HG02571 (cell line): Measurements from ENCODE around the gene ELL.

Experiments used
- ATAC-seq: cut with Tn5 transposase; IDR thresholded peaks from one replicate; pipeline ENCODE4 v1.9.1; 2021; ENCODE audit warnings: mild to moderate bottlenecking, moderate library complexity; ENCODE audit not compliant: unreplicated experiment

Gene ELL

DNA sequence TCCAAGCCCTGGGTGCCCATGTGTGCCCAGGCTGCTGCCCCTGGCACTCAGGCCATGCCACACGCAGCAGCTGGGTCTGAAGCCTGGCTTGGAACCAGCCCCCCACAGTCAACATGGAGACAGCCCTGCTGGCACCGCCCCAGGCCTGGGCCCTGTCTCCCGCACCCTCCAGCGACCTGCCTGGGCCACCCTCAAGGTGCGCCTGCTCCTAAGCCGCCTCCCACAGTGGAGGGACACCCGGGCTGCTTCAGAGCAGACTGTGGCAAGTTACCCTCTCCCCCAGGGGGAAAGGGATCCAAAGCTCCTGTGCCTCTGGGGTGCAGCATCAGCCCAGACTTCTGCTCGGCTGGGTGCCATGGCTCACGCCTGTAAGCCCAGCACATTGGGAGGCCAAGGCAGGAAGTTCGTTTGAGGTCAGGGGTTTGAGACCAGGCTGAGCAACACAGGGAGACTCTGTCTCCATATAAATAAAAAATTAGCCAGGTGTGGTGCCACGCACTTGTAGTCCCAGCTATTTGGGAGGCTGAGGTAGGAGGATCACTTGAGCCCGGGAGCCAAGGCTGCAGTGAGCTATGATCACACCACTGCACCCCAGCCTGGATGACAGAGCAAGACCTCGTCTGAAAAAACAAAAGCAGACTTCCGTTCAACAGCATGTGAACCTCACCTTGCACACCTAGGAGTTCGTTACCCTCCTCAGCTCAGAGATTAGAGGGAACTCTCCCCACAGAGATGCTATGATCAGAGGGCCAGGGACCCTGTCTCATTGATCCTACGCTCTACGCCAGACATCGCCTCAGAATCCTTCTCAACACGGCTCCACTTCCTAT, 15.6 kb downstream of the ELL start:
- no peak for ATAC-seq

DNA sequence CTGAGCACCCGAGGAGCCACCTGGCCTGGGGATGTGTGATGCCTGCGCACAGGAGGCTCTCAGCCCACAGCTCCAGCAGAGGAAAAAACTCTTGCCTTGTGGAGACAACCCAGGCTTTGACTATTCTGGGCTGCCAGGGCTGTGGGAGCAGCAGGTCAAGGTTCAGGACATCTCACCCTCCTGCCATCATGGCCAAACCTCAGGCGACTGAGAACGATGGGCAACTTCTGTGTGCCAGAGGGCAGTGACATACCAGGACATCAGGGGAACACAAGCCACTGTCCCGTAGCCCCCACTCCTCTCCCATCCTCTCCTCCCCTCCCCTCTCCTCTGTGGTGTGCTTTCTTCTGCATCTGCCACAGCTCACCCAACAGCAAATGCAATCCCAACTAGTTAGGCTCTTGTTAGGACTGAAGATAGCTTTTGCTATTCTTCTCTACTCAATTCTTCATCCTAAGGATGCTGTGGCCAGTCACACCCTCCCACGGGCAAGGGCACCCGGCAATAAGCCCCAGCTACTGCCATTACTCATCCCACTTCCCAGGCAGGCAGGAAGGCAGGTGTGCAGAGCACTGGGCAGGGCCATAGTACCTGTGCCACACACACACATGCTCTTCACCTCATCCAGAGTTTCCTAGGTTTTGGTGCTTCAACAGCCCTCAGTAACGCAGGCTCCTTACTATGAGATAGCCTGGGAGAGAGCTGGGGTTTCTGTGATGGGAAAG, 16.8 kb downstream of the ELL start:
- no peak for ATAC-seq

DNA sequence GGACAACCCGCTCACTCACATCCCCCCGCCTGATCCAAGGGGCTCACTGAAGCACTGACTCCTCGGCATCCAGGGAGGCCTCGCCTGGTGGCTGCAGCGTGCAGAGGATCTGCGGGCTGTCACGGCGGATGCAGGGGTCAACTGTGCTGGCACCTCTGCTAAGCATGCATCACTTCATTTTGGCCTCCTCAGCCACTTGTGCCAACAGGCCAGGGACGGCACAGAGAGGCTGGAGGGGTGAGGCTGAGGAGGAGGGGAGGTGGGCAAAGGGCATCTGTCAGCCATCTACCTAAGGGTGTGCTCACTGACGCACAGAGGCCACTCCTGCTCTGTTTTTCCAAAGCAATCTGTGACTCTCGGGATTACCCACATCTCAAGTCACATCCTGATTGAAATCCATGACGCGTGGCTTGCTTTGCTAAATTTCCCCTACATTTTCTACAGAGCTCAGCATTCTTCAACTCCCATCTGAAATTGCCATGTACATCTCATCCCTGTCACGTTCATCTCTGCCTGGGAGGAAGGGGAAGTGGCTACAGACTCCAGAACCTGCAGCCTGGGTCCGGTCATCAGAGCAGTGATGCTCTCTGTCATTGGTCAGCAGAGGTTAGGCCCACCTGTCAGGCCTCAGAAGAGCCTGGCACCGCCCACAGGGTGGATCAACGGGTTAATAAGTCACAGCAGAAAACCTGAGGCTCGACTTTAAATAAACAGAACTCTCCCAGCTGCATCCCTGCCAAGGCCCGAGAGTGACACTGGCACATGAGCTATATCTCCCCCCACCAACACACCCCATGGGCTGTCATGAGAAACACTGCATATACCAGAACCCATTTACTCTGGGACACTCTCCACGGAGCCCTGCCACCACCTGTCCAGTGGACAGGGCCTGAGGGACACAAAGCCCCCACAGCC, 17.6 kb downstream of the ELL start:
- ATAC-seq: no peak

DNA sequence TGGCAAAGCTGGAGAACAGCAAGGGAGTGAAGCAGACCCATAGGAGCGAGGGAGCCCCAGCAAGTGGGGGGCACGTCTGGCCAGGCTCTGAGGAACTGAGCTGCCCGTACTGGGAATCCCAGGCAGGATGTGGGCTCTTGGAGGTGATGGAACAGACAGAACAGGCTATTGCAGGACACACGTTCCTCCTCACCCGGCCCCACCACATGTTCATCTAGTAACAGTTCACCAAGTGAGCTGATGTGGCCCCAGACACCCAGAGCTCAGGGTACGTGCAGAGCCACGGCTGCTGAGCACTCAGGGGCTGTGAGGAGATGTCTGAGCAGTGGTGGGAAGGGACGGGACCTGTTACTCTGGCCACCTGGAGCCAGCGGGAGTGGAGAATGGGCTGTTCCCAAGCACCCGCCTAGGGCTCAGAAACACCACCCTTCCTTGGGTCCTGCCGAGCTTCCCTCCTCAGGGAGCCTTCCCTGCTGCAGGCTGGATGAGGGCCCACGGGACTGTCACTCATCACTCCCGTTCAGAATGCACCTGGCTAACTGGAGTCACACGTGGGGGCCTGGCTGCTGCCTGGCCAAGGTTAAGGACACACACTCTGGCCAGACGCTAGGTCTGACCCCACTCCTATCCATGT, 18.4 kb downstream of the ELL start:
- ATAC-seq: no peak

DNA sequence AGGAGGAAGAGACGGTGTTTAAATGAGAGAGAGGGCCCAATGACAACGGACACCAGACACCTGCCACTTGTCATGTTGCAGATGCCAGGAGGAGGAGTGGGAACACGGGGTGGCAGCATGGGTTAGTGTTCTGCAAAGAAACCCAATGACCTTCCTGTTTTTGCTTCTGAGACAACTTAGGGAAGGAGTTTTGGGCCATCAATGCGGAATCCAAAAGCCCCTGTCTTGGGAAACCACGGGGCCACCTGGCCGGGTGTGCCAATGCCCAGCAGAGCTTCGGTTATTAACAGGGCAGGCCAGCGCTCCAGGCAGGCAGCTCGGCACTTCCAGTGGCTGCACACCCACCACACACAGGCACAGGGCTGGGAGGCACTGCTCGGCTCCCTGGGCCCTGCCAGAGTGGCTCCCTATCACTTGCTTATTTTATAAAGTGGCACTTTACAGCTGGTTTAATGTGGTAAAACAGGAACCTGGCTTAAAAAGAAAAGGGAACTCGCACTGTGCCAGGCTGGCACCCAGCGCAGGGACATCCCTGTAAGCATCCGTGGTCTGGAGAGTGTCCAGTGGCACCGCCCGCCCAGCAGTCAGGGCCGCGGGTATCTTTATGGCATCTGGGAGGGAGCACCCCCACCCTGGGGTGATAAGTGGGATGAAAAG, 19.1 kb downstream of the ELL start:
- no peak for ATAC-seq

DNA sequence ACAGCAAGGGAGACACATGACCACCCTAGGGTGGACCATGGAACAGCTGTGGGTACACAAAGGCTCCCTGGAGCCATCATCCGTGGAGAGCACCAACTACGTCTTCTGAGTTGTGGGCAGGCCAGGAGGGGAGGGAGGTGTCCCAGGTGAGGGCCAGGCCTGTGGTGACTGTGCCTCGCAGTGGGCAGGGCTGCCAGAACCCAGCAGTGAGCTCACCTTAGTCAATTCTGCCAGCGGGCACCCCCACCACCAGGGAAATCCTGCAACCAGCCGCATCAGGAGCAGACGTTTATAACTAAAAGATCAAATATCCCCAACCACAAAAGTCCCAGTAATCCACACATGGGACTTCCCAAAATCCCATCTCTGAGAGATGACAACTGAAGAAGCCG, 19.6 kb downstream of the ELL start:
- no peak for ATAC-seq

DNA sequence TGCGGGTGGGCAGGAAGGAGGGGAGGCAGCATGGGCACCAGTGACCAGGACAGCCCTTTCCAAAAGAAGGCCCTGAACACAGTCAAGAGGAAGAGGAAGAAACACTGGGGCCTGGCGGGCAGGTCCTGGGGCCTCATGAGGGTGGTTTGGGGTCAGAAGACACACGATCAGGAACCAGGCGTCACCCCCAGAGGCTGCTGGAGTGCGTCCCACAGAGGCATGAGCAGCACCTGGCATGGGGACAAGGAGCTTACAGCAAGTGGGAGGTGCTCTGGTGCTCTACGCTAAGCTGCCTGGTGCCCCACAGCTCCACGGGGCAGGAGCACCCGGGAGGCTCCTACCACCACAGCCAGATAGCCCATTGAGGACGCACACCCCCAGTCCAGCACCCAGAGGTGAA, 20.0 kb downstream of the ELL start:
- no peak for ATAC-seq

DNA sequence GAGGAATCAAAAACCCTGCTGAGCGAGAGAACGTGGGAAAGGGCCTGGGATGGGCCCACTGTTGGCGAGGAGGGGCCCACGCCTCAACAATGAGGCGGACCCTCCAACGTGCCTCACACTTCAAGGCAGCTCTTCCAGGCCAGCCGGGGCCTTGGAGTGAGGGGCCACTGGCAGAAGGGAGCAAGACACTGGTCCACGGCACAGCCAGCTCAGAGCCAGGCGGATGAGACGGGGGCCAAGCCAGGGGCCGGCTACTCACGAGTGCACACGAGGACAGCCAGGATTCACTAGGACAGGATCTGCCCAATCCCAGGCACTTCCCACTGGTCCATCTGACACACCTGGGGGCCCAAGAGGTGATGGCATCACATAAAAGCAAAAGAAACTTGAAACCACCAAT, 20.5 kb downstream of the ELL start:
- no peak for ATAC-seq

DNA sequence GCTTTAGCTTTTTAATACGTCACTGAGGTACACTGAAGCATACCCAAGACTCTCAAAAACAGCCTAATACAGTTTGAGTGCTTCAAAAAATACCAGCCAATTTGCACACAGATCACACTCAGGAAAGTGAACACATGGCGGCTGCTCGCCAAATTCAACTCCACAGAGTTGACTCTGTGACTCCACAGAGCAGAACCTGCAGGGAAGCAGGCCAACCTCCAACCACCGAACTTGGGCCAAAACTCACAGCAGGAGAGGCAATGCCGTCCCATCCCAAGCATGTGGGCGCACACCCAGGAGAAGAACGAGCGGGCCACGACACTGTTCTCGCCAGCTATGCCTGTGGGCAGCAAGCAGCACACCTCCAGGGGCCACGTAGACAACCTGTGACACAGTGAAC, 21.1 kb downstream of the ELL start:
- ATAC-seq: no peak

DNA sequence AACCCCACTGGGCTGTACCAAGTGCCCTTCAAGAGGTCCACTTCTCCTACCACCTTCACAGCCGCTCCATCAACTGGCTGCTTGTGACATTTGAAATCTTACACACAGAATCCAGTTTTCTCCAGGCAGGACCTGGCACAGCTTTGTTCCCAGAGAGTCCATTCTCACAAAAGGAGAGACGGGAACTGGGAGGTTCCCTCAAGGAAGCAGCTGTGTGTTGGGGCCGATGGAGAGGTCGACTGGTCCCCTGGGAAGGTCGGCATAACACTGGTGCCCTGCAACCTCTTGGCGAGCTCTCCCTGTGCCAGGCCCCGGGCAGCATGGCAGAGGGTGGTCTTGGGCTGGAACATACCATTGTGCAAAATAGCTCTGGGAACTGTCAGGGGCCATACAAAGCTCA, 21.5 kb downstream of the ELL start:
- no peak for ATAC-seq

DNA sequence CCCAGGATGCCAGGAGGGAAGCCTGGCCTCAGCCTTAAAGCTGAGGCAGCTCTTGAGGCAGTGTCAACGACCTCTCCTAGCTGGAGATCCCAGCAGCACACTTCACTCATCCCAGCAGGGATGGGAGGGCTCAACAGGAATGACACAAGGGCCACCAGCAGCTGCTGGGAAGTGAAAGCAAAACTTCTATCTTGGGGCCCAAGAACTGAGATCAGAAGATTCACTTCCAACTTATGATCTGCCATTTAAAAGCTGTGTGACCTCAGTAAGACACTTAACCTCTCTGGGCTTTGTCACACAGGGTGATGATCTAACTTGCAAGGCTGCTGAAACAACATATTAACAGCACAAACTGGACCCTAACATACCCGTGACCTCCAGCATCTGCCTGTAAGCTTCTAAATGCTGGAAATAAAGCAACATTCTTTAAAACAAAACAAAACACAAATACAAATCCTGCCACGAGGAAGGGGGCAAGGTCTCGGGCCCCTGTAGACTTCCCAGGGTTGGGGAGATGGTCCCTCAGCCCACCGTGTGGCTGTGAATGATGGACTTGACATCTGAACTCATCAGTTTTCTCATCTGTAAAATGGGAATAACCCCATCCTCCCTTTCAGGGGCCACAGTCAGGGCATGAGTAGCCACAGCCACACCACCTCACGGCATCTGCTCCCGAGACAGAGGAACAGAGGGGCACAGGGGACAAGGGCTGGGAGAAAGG, 22.7 kb downstream of the ELL start:
- no peak for ATAC-seq

DNA sequence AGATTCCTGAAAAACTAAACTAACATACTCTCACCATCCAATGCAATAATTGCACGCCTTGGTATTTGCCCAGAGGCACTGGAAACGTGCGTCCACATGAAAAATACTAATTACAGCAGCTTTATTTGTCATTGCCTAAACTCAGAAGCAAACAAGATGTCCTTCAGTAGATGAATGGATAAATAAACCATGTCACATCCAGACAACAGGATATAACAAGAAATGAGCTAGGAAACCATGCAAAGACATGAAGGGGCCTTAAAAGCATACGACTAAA, 25.0 kb downstream of the ELL start:
- ATAC-seq: no peak

DNA sequence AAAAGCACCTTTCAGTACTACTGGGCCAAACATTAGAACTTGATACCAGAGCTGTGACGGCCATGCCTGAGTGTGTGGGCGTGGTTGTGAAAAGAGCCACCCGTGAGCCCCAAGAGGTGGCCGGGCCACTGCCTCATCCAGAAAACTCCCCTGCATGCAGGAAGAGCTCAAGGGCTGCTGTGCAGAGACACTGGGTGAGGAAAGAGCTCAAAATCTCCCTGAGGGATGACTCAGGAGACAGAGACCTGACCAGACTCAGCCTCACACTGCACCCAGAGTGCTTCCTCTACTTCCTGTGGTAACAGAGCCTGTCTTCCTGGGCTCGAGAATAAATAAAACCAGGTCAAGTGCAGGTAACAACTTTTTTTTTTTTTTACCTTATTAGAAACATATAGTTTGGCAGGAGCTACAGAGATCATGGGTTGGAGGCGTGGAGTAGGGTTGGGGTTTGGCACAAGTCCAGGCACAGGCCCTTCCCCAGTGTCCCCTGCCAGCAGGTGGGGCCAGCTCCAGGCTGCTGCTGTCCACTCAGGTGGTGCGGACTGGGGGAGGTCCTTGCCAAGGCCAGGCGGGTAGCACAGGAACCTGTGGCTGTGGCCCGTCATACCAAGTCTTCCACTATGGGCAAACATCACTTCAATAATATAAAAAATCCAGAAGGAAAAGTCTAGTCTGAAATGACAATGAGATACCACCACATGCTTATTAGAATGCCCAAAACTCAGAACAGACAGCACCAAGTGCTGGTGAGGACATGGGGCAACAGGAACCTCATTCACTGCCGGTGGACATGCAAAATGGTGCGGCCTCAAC, 25.5 kb downstream of the ELL start:
- no peak for ATAC-seq

DNA sequence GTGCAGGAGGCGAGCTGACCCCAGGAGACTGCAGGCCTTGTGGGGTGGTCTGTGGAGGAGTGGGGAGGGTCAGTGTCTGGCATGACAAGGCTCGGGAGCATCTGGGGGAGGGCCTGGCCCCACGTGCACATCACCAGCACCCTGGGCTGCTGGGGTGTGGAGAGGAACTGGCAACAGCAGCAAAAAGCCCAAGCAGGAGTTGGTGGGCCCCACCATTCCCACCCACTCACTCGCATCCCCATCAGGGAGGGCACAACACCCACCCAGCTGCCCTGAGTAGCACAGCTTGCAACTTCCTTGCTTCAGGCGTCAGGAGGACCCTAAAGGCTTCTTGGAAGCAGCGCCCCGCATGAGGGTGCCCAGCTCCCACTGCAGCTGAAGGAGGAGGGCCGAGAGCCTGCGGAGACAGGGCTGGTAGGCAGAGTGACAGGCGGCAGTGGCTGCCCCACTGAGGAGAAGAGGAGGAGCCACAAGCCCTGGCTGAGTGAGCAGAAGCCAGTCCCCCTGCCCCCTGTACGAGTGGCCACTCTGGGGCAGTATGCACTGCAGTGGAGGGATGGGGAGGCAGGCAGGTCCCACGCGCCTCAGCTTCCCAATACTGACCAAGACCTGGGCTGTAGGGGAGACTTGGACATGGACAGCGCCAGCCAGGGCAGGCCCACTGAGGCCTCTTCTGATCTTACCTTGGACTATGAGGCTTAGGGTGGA, 26.5 kb downstream of the ELL start:
- no peak for ATAC-seq

DNA sequence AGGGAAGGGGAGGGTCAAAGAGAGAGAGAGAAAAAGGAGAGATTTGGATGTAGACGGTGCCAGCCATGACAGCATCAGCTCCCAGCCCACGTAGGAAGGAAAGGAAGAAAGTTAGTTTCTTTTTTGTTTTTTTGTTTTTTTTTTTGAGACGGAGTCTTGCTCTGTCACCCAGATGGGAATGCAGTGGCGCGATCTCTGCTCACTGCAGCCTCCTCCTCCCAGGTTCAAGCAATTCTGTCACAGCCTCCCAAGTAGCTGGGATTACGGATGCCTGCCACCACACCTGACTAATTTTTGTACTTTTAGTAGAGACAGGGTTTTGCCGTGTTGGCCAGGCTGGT, 27.6 kb downstream of the ELL start:
- ATAC-seq: no peak

DNA sequence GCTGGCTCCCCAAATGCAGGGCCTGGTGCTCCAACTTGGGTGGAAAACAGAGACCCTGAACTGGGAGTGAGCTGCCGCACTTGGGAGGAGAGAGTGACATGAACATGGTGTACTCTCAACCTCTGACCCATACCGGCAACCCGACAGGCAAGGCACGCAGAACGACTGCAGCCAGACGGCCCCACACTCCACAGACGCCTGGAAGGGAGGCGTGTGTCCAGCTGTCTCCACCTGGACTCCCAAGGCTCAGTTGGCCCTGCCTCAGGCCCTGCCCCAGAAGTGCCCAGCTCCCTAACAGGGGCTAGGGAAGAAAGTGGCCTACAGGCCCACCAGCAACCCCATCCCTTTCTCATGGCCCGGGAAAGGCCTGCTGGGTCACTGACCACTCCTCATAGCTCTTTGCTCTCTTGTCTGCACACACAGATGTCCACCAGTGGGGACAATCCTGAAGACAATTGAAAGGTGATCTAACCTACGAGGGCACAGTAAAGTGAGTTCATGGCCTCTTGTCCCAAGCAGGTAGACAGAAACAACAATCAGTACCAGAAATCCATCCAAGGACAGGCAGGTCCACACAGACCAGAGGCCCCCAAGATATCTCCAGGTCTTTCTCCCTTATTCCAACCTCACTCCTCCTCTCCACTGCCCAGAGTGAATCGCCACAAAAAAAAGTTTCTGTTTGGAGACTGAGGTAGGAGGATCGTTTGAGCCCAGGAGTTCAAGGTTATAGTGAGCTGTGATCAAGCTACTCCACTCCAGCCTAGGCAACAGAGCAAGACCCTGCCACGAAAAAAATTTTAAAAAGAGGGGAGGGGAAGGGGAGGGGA, 28.2 kb downstream of the ELL start:
- no peak for ATAC-seq

DNA sequence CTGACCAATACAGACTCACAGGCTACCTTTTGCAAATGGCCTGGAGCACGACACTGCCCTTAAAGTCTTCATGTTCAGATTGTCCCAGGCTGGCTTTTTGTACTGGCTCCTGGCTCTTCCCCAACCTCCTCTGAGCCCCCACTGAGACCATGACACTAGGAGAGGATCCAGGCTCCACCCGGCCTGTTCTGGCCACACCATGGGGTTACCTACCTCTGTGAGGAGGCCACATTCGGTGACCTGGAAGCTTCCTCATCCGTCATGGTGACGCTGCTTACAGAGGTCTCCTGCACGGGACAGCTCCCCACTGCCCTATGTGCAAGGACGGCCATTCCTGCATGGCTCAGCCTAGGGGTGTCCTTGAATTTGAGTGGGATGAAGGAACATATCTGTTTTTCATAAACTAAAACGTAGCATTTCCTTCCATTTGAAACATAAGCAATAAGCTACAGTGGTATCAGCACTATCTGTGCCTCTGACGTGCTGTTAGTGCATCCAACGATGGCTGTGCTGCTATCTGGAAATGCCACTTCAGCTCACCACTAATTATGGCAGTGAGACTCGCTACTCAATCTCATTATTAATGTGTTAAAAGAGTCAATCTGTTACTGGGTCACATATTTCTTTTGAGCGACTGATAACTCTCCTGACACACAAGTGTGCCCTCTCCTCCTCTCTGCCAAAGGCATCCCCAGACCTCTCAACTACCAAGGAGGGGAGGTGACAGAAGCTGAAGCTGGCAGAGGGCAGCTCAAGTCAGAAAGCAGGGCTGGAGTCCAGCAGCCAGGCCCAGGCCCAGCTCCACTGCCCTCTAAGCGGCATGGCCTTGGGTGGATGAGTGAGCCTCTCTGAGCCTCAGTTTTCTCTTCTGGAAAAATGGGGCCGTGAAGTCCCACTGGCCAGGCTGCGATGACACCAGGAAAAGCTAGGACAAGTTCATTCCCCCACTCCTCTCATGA, 29.6 kb downstream of the ELL start:
- no peak for ATAC-seq
